H1 (cell line): ENCODE measurements around the gene LSM5. TPM values are rescaled to one million over a fixed set of nuclear protein-coding genes. Genes with fewer than 3 reads are reported as not detected.

Experiments
- CTCF ChIA-PET: fragments of 300-600 bp; sonication (Branson Sonifier 250); formaldehyde crosslinking; loops from one replicate; lab custom pipeline; 2021; ENCODE audit not compliant: partially characterized antibody; lab: Charles Lee
- POLR2A ChIA-PET: fragments of 300-600 bp; sonication (Branson Sonifier 250); formaldehyde crosslinking; loops from one replicate; lab custom pipeline; 2021; ENCODE audit warnings: inconsistent platforms; ENCODE audit not compliant: partially characterized antibody; lab: Charles Lee
- DNase-seq, 2 experiments: peaks; one replicate each; pipeline versions ENCODE4 v3.0.0 to v3.0.0-alpha.2; 2010 to 2022; ENCODE audit warnings: low spot score in 2 of 2, low read depth in 1 of 2, mixed read lengths in 1 of 2
- FAIRE-seq: peaks from 2 replicates; lab custom pipeline; 2011; peaks lifted over from hg19 to GRCh38; lab: Jason Lieb, UNC
- H2AFZ ChIP-seq: 2 replicates; pipeline ENCODE4 v1.8.1; 2012; ENCODE audit warnings: low read length, inconsistent platforms
- H2AK5ac ChIP-seq: 2 replicates; pipeline ENCODE4 v1.6.1; 2013; ENCODE audit warnings: low read depth, low read length
- H2BK120ac ChIP-seq: replicated peaks from 2 replicates; pipeline ENCODE3; 2013; ENCODE audit warnings: low read depth, low read length, inconsistent platforms
- H2BK12ac ChIP-seq: 2 replicates; pipeline ENCODE4 v1.6.1; 2013; ENCODE audit warnings: low read depth, low read length
- H2BK15ac ChIP-seq: 2 replicates; pipeline ENCODE4 v1.6.1; 2013; ENCODE audit warnings: low read length
- H2BK20ac ChIP-seq: 2 replicates; pipeline ENCODE4 v1.6.1; 2013; ENCODE audit warnings: low read length
- H2BK5ac ChIP-seq: 2 replicates; pipeline ENCODE4 v1.6.1; 2013; ENCODE audit warnings: low read depth, low read length
- H3K14ac ChIP-seq: 2 replicates; pipeline ENCODE4 v1.6.1; 2013; ENCODE audit warnings: inconsistent platforms; ENCODE audit not compliant: insufficient read length
- H3K18ac ChIP-seq: 2 replicates; pipeline ENCODE4 v1.6.1; 2013; ENCODE audit warnings: low read length; ENCODE audit errors: extremely low read depth
- H3K23ac ChIP-seq: 2 replicates; pipeline ENCODE4 v1.6.1; 2013; ENCODE audit warnings: inconsistent platforms; ENCODE audit not compliant: insufficient read length
- H3K23me2 ChIP-seq: 2 replicates; pipeline ENCODE4 v1.6.1; 2013; ENCODE audit warnings: low read depth, low read length
- H3K27ac ChIP-seq: 2 replicates; pipeline ENCODE4 v1.6.1; 2011; ENCODE audit warnings: low read depth, low read length, inconsistent platforms
- H3K27me3 ChIP-seq, 4 experiments: replicated peaks in 1 of 4; 1 replicate in 1 of 4; 2 replicates in 3 of 4; pipeline versions ENCODE4 v1.6.1 to v1.8.1; 2011 to 2013; ENCODE audit warnings: low read length in 3 of 4, mild to moderate bottlenecking in 3 of 4, inconsistent platforms in 2 of 4, mixed read lengths in 2 of 4, moderate library complexity in 1 of 4; ENCODE audit not compliant: control insufficient read depth in 3 of 4, insufficient read depth in 3 of 4; ENCODE audit errors: extremely low read depth in 1 of 4
- H3K36me3 ChIP-seq, 4 experiments: 2 replicates each; pipeline versions ENCODE4 v1.6.1 to v1.8.1; 2011 to 2013; ENCODE audit warnings: mild to moderate bottlenecking in 4 of 4, low read length in 3 of 4, moderate library complexity in 2 of 4, control low read depth in 1 of 4, inconsistent platforms in 1 of 4; ENCODE audit not compliant: insufficient read depth in 4 of 4, control insufficient read depth in 2 of 4
- H3K4ac ChIP-seq: replicated peaks from 2 replicates; pipeline ENCODE3; 2013; ENCODE audit warnings: low read length, low read depth, mixed read lengths, inconsistent platforms; ENCODE audit not compliant: insufficient read length
- H3K4me1 ChIP-seq, 4 experiments: replicated peaks in 1 of 4; 1 replicate in 1 of 4; 2 replicates in 3 of 4; pipeline versions ENCODE4 v1.6.1 to v1.8.1; 2011 to 2013; ENCODE audit warnings: low read length in 3 of 4, inconsistent platforms in 2 of 4, mixed read lengths in 1 of 4; ENCODE audit not compliant: insufficient read depth in 4 of 4, control insufficient read depth in 3 of 4
- H3K4me2 ChIP-seq, 2 experiments: 2 replicates each; pipeline versions ENCODE4 v1.6.1 to v1.8.1; 2011 to 2013; ENCODE audit warnings: low read depth in 2 of 2, low read length in 2 of 2, control low read depth in 1 of 2, inconsistent platforms in 1 of 2, mild to moderate bottlenecking in 1 of 2; ENCODE audit not compliant: insufficient read depth in 1 of 2
- H3K4me3 ChIP-seq, 4 experiments: fragments of 200-600, 300-600 bp in 1 of 4; sonication (generic), shearing (Covaris generic), sonication (Bioruptor Twin) in 1 of 4; 2 replicates each; pipeline versions ENCODE4 v1.5.1 to v1.8.1; 2011 to 2016; ENCODE audit warnings: low read length in 4 of 4, low read depth in 3 of 4, control low read depth in 2 of 4, inconsistent platforms in 2 of 4, mild to moderate bottlenecking in 2 of 4, mixed read lengths in 1 of 4, moderate library complexity in 1 of 4; ENCODE audit not compliant: insufficient read depth in 2 of 4; ENCODE audit errors: extremely low read depth in 1 of 4
- H3K56ac ChIP-seq: replicated peaks from 2 replicates; pipeline ENCODE3; 2013; ENCODE audit warnings: low read depth, mild to moderate bottlenecking, mixed read lengths, low read length, inconsistent platforms; ENCODE audit not compliant: insufficient read length
- H3K79me1 ChIP-seq: 2 replicates; pipeline ENCODE4 v1.6.1; 2013; ENCODE audit warnings: low read depth, low read length, control low read depth
- H3K79me2 ChIP-seq, 2 experiments: 2 replicates each; pipeline versions ENCODE4 v1.6.1 to v1.8.1; 2012 to 2013; ENCODE audit warnings: low read length in 2 of 2, mild to moderate bottlenecking in 2 of 2, inconsistent platforms in 1 of 2; ENCODE audit not compliant: insufficient read depth in 2 of 2, control insufficient read depth in 1 of 2
- H3K9ac ChIP-seq, 4 experiments: replicated peaks in 1 of 4; 1 replicate in 1 of 4; 2 replicates in 3 of 4; pipeline versions ENCODE4 v1.6.1 to v1.8.1; 2011 to 2013; ENCODE audit warnings: low read depth in 3 of 4, low read length in 3 of 4, control low read depth in 2 of 4, mild to moderate bottlenecking in 2 of 4, moderate library complexity in 2 of 4, inconsistent platforms in 1 of 4; ENCODE audit errors: extremely low read depth in 1 of 4
- H3K9me3 ChIP-seq, 2 experiments: 2 replicates each; pipeline versions ENCODE4 v1.6.1 to v1.8.1; 2012 to 2013; ENCODE audit warnings: mild to moderate bottlenecking in 2 of 2, moderate library complexity in 2 of 2, control low read depth in 1 of 2, inconsistent platforms in 1 of 2, low read depth in 1 of 2, low read length in 1 of 2, mixed read lengths in 1 of 2; ENCODE audit not compliant: insufficient read depth in 2 of 2
- H4K20me1 ChIP-seq, 2 experiments: replicated peaks in 1 of 2; 2 replicates each; pipeline versions ENCODE3 to v1.8.1; 2011 to 2013; ENCODE audit warnings: inconsistent platforms in 2 of 2, low read length in 2 of 2, mild to moderate bottlenecking in 1 of 2; ENCODE audit not compliant: insufficient read depth in 2 of 2, control insufficient read depth in 1 of 2
- H4K5ac ChIP-seq: 2 replicates; pipeline ENCODE4 v1.6.1; 2013; ENCODE audit warnings: low read length, low read depth, mixed read lengths, inconsistent platforms; ENCODE audit not compliant: insufficient read length
- H4K8ac ChIP-seq: 2 replicates; pipeline ENCODE4 v1.8.0; 2013; ENCODE audit warnings: mild to moderate bottlenecking, moderate library complexity, low read length, inconsistent platforms; ENCODE audit not compliant: insufficient read depth; ENCODE audit errors: extremely low read depth
- H4K91ac ChIP-seq: replicated peaks from 2 replicates; pipeline ENCODE3; 2013; ENCODE audit warnings: low read length, mixed read lengths, inconsistent platforms; ENCODE audit not compliant: insufficient read length
- E2F6 ChIP-seq: IDR thresholded peaks from 2 replicates; pipeline ENCODE4 v1.6.1; 2012; ENCODE audit warnings: inconsistent platforms
- EGR1 ChIP-seq: IDR thresholded peaks from 2 replicates; pipeline ENCODE4 v1.6.1; 2011; ENCODE audit warnings: low read depth, low read length, borderline replicate concordance
- KDM4A ChIP-seq: IDR thresholded peaks from one replicate; pipeline ENCODE4 v1.7.1; 2012; ENCODE audit warnings: low read depth, mild to moderate bottlenecking, moderate library complexity, low read length, inconsistent platforms; ENCODE audit not compliant: severe bottlenecking
- PHF8 ChIP-seq: fragments of 200-600 bp; sonication (generic); conservative IDR thresholded peaks from 2 replicates; pipeline ENCODE4 v1.7.1; 2012; ENCODE audit warnings: low read depth, mild to moderate bottlenecking, inconsistent platforms, low read length, moderate library complexity
- POLR2AphosphoS5 ChIP-seq: IDR thresholded peaks from 2 replicates; pipeline ENCODE4 v1.6.1; 2011; ENCODE audit warnings: low read depth, low read length
- RAD21 ChIP-seq, 2 experiments: IDR thresholded peaks in 1 of 2; conservative IDR thresholded peaks in 1 of 2; 2 replicates each; pipeline ENCODE4 v1.6.1; 2011; ENCODE audit warnings: low read depth in 2 of 2, low read length in 2 of 2, improper control_type of control experiment in 1 of 2, inconsistent platforms in 1 of 2, mild to moderate bottlenecking in 1 of 2, moderate library complexity in 1 of 2
- TAF1 ChIP-seq: IDR thresholded peaks from 2 replicates; pipeline ENCODE4 v1.6.1; 2011; ENCODE audit warnings: mild to moderate bottlenecking, low read depth, low read length
- TAF7 ChIP-seq: optimal IDR thresholded peaks from 2 replicates; pipeline ENCODE3; 2011; ENCODE audit warnings: low read depth, mild to moderate bottlenecking, inconsistent platforms, low read length, moderate library complexity, borderline replicate concordance
- YY1 ChIP-seq: IDR thresholded peaks from 2 replicates; pipeline ENCODE4 v1.6.1; 2011; ENCODE audit warnings: low read depth, mild to moderate bottlenecking, low read length
- WGBS, 2 experiments: shearing (Covaris generic) in 1 of 2; methylation state at CpG; one replicate each; pipeline versions ENCODE4 v1.1.6 to v1.1.7; 2013 to 2015; ENCODE audit warnings: low lambda C conversion rate in 2 of 2, mixed read lengths in 2 of 2, inconsistent platforms in 1 of 2, low coverage in 1 of 2, missing lambda C conversion rate in 1 of 2; ENCODE audit not compliant: insufficient replicate concordance in 2 of 2, insufficient coverage in 1 of 2, insufficient read length in 1 of 2; ENCODE audit errors: extremely low coverage in 1 of 2, missing lambda C conversion rate in 1 of 2; 5-methylcytosine and 5-hydroxymethylcytosine counted together
- polyA plus RNA-seq, 7 experiments: library from polyadenylated mRNA; depleted of rRNA in 3 of 7; stranded (reverse) in 5 of 7; unstranded in 2 of 7; fragments of >200 nt in 5 of 7; fragments of 200-250 nt in 2 of 7; gene quantifications; 1 replicate in 5 of 7; 2 replicates in 1 of 7; 4 replicates in 1 of 7; pipeline versions ENCODE4 v1.2.1 to v1.2.3, GENCODE V29; 2011 to 2013; ENCODE audit warnings: missing spikeins in 2 of 7, mixed read lengths in 2 of 7
- total RNA-seq: library from RNA; stranded (reverse); fragmentation: NEBNext Ultra II Directional; extraction: Animal tissue kit (Norgen Biotek cat#: 25700); gene quantifications from 2 replicates; pipeline ENCODE4 v1.2.1, GENCODE V29; 2021

Gene LSM5
- total and polyA plus RNA-seq, 2 of the 8 experiments (the other 6 are each of a cell fraction or from before 2014, with no cell fraction given), result 58.9 to 103 TPM

- Histone ChIP-seq H2AFZ (peak within 1 kb of the TSS; percentile 34; the same call in 1 of the 2 replicates), H3K36me3 (peaks cover 0 to 4% (median 0%) of the 10 kb centered on the region in 4 experiments; a peak in 1 of 8 replicates), H2BK5ac (peak within 1 kb of the TSS; percentile 97), H3K9me3 (no peaks in the 10 kb centered on the region), H3K79me1 (no peaks in the 10 kb centered on the region), H4K8ac (peak within 1 kb of the TSS; percentile 98), H3K4ac (peak within 1 kb of the TSS; percentile 85), H3K23ac (no peak within 1 kb of the TSS), H3K9ac (peak within 1 kb of the TSS; percentile 87 to 93 (median 90)), H2BK12ac (no peak within 1 kb of the TSS), H2BK20ac (no peak within 1 kb of the TSS), H3K4me2 (peak within 1 kb of the TSS; percentile 67 to 70), H4K5ac (peak within 1 kb of the TSS; percentile 94), H3K4me1 (peaks cover 0 to 6% (median 0%) of the 10 kb centered on the region in 4 experiments; a peak in 2 of 7 replicates), H3K56ac (peak within 1 kb of the TSS; percentile 98), H2AK5ac (no peak within 1 kb of the TSS), H3K27me3 (no peaks in the 10 kb centered on the region), H2BK15ac (peak within 1 kb of the TSS; percentile 81; the same call in 1 of the 2 replicates), H4K91ac (peak within 1 kb of the TSS; percentile 85), H3K14ac (no peak within 1 kb of the TSS), H3K23me2 (no peaks in the 10 kb centered on the region), H3K18ac (peak within 1 kb of the TSS; percentile 96), H2BK120ac (no peak within 1 kb of the TSS), H3K79me2 (peaks cover 11 to 53% of the 10 kb centered on the region in 2 experiments), H3K4me3 (peak within 1 kb of the TSS; percentile 81 to 95 (median 84)), H3K27ac (peak within 1 kb of the TSS; percentile 91), H4K20me1 (no peaks in the 10 kb centered on the region)
- WGBS, 2 experiments, result 1% methylated on average over 53 of the region's 67 CpGs; no CpG with 5 or more reads in 1 of the 2 experiments
- DNase-seq (peak; percentile 89 to 97), FAIRE-seq (no peak)
- POLR2A ChIA-PET, result interaction anchor here (0.5 to 2.4 kb wide), 24 partner anchors 10 to 461 kb away, joined by 3 to 15 read pairs (median 4); no protein-coding TSS in a partner anchor
- CTCF ChIA-PET, result interaction anchor here (0.6 to 1.6 kb wide), 3 partner anchors 10 to 46 kb away, joined by 3 to 4 read pairs (median 3); no protein-coding TSS in a partner anchor
- TF ChIP-seq E2F6, result peak; percentile 78
- TF ChIP-seq RAD21 (IDR thresholded peaks at IDR 0.05 in 1 of 2, conservative IDR thresholded peaks at IDR 0.05 in 1 of 2; ENCODE audit: low read depth in 2 of 2, low read length in 2 of 2), result 0 out of 4 replicates have a peak, but pooled peaks of 1 of the 2 experiments have one; percentile 3
- TF ChIP-seq EGR1, result 0 out of 2 replicates have a peak, but pooled peaks have one; percentile 4
- no peak for TF ChIP-seq TAF7
- TF ChIP-seq POLR2AphosphoS5, result peak; percentile 96
- peak; percentile 64 for TF ChIP-seq KDM4A
- TF ChIP-seq TAF1, result peak; percentile 79; the same call in 1 of the 2 replicates
- peak; percentile 92 for TF ChIP-seq PHF8
- peak; percentile 46 for TF ChIP-seq YY1
Measured at GRCh38 chr7:32495298-32496051, 5.3 kb upstream of the LSM5 start, which contains the start of gene AVL9. Gene AVL9, plus strand, starts transcription at chr7:32495489. Its CDS starts 221 bp downstream, at chr7:32495710.
